ENCODE measurements around the gene PTGES3.
"Not testable (repeated sequence)": the region's sequence is repeated elsewhere in the genome, so short reads cannot be mapped to it uniquely, and the experiment has no call there.

Gene PTGES3

DNA sequence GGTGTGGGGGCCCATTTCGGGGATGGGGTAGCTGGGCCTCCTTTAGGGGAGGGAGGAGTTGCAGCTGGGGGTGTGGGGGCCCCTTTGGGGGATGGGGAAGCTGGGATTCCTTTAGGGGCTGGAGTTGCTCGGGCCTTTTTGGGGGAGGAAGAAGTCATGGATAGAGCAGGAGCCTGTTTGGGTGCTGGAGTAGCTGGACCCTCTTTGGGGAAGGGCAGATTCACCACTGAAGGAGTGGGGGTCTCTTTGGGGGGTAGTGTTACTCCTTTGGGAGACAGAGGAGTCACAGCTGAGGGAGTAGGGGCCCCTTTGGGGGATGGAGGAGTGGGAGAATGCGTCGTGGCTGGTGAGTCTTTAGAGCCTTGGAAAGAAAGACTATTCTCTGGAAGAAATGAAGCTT, 30.6 kb upstream of the PTGES3 start:
- DNase-seq (ENCODE audit: insufficient read length, low spot score), result no peak
- FAIRE-seq, result no peak
- TF ChIP-seq POLR2A (IDR thresholded peaks at IDR 0.05; ENCODE audit: low read depth, low read length), result no peak

DNA sequence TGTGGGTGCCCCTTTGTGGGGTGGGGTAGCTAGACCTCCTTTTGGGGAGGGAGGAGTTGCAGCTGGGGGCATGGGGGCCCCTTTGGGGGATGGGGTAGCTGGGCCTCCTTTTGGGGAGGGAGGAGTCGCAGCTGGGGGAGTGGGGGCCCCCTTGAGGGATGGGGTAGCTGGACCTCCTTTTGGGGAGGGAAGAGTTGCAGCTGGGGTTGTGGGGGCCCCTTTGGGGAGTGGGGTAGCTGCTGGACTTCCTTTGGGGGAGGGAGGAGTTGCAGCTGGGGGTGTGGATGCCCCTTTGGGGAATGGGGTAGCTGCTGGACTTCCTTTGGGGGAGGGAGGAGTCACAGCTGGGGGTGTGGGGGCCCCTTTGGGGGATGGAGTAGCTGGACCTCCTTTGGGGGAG, 30.1 kb upstream of the PTGES3 start:
- DNase-seq (ENCODE audit: insufficient read length, low spot score) (no peak), FAIRE-seq (no peak)
- TF ChIP-seq POLR2A (IDR thresholded peaks at IDR 0.05; ENCODE audit: low read depth, low read length), result no peak

DNA sequence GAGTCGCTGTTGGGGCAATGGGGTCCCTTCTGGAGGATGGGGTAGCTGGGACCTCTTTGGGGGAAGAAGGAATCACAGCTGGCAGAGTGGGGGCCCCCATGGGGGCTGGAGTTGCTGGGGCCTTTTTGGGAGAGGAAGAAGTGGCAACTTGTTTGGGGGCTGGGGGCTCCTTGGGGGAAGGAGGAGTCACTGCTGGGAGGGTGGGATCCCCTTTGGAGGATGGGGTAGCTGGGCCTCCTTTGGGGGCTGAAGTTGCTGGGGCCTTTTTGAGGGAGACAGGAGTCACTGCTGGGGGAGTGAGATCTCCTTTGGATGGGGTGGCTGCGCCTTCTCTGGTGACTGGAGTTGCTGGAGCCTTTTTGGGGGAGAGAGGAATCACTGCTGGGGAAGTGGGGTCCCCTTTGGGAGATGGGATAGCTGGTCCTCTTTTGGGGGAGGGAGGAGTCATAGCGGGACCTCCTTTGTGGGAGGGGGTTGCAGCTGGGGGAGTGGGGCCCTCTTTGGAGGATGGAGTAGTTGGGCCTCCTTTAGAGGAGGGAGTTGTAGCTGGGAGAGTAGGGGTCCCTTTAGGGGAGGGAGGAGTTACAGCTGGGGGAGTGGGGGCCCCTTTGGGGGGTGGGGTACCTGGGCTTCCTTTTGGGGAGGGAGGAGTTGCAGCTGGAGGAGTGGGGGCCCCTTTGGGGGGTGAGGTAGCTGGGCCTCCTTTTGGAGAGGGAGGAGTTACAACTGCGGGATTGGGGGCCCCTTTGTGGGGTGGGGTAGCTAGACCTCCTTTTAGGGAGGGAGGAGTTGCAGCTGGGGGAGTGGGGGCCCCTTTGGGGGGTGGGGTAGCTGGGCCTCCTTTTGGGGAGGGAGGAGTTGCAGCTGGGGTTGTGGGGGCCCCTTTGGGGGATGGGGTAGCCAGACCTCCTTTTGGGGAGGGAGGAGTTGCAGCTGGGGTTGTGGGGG, 29.1 kb upstream of the PTGES3 start:
- no peak for DNase-seq (ENCODE audit: insufficient read length, low spot score)
- TF ChIP-seq POLR2A (IDR thresholded peaks at IDR 0.05; ENCODE audit: low read depth, low read length), result no peak
- no peak for FAIRE-seq

DNA sequence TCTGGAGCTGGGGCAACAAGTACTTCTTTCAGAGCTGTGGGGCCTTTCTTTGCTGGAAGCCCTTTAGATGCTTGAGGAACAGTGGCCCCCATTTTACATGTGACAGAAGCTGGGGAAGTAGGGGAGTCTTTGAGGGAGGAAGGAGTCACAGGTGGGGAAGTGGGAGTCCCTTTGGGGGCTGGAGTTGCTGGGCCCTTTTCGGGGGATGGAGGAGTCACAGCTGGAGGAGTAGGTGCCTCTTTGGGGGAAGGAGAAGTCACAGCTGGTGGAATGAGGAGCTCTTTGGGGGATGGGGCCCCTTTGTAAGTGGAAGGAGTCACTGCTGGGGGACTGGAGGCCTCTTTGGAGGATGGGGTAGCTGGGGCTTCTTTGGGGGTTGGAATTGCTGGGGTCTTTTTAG, 28.4 kb upstream of the PTGES3 start:
- DNase-seq (ENCODE audit: insufficient read length, low spot score), result no peak
- no peak for FAIRE-seq
- no peak for TF ChIP-seq POLR2A (IDR thresholded peaks at IDR 0.05; ENCODE audit: low read depth, low read length)

DNA sequence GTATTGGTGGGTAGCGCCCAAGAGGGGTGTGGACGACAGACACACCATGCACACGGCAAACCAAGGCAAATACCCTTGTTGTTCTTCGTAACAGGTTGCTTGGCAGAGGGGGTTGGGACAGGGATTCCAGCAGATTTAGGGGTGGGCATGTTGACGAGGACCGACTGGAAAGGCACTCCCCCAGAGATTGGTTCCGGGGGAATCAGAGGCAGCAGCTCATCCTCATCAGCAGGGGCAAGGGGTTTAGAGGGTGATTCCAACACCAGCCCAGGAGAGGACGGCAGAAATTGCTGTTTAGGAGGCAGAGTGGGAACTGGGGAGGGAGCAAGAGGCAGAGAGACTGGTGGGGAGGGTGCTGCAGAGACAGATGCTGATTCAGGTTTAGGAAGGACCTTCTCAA, 27.7 kb upstream of the PTGES3 start:
- FAIRE-seq (no peak), DNase-seq (ENCODE audit: insufficient read length, low spot score) (no peak)
- TF ChIP-seq POLR2A (IDR thresholded peaks at IDR 0.05; ENCODE audit: low read depth, low read length), result no peak

DNA sequence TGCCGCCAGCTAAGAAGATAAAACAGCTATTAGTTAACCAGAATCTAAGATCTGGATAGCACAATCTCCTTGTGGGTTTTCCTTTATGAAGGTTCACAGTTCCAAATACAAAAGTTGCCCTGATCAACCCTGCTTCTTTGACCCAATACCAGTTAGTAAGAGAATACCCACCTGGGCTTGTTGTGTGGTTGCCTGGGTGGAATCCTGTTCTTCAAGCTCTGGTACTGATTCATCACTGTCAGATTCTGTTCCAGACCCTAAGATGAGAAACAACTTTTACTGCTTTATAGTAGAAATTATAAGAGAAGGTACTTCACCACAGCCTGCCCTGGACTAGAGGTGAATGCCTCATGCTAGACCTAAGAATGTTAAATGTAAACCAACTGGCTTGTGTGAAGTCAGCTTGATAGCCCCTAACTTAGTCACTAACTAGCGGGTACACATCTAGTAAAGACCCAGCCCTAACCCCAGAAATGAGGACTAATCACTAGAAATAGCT, 26.4 kb upstream of the PTGES3 start:
- FAIRE-seq (no peak), DNase-seq (ENCODE audit: insufficient read length, low spot score) (no peak)
- no peak for TF ChIP-seq POLR2A (IDR thresholded peaks at IDR 0.05; ENCODE audit: low read depth, low read length)

DNA sequence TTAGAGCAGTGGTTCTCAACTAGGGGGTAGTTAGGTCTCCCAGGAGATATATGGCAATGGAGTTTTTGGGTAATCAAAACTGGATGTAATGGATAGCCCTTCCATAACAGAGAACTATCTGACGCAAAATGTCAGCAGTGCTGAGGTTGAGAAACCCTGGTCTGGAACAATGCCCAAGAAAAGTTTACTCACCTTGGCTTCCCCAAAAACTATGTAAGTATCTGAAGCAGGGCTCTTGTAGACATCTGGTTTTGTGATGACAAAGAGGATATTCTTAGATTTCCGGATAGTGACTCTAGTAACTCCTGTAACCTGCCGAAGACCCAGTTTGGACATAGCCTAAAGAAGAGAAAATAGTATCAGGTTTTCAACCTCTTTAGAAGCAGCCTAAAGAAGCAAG, 25.3 kb upstream of the PTGES3 start:
- DNase-seq (ENCODE audit: insufficient read length, low spot score) (no peak), FAIRE-seq (no peak)
- no peak for TF ChIP-seq POLR2A (IDR thresholded peaks at IDR 0.05; ENCODE audit: low read depth, low read length)

DNA sequence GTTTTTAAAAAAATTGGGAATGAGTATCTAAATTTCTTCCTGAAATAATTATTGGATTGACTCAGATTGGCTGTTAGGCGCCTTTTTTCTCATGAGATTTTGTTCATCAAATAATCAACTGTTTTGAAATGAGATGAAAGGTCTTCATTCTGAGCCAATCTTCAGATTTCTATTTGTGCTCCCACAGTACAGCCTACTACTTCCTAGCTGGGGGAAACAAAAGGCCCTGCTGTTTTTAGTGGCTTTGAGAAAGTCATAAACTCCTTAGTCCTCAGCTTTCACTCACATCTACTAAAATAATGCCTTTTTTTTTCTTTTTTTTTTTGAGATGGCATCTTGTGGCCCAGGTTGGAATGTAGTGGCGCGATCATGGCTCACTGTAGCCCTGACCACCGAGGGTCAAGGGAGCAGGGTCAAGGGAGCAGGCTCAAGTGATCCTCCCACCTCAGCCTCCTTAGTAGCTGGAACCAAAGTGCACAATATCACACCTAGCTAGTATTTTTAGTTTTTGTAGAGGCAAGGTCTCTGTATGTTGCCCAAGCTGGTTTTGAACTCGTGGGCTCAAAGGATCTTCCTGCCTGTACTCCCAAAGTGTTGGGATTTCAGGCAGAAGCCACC, 21.8 kb upstream of the PTGES3 start:
- no peak for DNase-seq (ENCODE audit: insufficient read length, low spot score)
- TF ChIP-seq POLR2A (IDR thresholded peaks at IDR 0.05; ENCODE audit: low read depth, low read length), result no peak
- no peak for FAIRE-seq

DNA sequence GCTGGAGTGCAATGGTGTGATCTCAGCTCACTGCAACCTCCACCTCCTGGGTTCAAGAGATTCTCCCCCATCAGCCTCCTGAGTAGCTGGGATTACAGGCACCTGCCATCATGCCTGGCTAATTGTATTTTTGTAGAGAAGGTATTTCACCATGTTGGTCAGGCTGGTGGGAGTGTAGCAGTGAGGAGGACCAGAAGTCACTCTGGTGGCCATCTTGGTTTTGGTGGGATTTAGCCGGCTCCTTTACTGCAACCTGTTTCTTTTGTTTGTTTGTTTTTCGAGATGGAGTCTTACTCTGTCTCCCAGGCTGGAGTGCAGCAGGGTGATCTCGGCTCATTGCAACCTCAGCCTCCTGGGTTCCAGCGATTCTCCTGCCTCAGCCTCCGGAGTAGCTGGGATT, 16.4 kb upstream of the PTGES3 start:
- not testable (repeated sequence) for DNase-seq (ENCODE audit: insufficient read length, low spot score); FAIRE-seq

DNA sequence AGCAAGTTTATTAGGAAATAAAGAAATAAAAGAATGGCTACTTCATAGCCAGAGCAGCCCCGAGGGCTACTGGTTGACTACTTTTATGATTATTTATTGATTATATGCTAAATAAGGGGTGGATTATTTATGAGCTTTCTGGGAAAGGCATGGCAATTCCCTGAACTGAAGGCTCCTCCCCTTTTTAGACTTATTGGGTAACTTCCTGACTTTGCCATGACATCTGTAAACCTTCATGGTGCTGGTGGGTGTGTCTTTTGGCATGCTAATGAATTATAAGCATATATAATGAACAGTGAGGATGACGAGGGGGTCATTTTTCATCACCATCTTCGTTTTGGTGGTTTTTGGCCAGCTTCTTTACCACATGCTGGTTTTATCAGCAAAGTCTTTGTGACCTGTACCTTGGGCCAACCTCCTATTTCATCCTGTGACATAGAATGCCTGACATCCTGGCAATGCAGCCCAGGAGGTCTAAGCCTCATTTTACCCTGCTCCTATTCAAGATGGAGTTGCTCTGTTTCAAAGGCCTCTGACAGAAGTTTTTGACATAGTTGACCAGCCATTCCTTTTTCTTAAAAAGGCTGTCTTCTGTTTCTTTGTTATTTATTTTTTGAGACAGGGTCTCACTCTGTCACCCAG, 11.1 kb upstream of the PTGES3 start:
- DNase-seq (ENCODE audit: insufficient read length, low spot score), result no peak
- no peak for FAIRE-seq
- no peak for TF ChIP-seq POLR2A (IDR thresholded peaks at IDR 0.05; ENCODE audit: low read depth, low read length)

DNA sequence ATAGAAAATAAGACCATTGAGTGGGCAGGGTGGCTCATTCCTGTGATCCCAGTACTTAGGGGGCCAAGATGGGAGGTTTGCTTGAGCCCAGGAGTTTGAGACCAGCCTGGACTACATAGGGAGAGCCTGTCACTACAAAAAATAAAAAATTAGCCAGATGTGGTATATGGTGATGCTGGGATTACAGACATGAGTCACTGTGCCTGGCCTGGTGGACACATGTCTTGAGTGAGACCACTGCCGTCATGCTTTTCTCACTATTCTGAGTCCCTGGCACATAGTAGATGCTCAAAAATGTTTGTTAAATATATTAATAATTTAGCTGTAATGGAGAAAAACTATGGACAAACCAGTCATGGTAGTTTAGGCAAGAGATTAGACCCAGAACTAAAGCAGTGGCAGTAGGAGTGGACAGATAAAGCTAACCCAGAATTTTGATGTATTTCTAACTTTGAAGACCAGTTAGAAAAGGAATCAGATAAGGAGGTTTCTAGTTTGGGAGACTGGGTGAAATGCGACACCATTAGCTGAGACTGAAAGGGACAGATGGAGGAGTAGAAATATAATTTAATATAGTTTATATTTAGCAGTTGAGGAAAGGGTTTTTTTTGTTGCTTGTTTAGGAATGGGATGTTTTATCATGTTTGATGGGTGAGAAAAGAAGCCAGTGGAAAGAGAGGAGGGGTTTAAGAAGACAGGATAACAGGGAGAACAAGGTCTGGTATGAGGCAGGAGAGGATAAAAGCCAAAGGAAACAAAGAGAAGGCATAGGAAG, 7.4 kb upstream of the PTGES3 start:
- FAIRE-seq (no peak), DNase-seq (ENCODE audit: insufficient read length, low spot score) (no peak)
- no peak for TF ChIP-seq POLR2A (IDR thresholded peaks at IDR 0.05; ENCODE audit: low read depth, low read length)

DNA sequence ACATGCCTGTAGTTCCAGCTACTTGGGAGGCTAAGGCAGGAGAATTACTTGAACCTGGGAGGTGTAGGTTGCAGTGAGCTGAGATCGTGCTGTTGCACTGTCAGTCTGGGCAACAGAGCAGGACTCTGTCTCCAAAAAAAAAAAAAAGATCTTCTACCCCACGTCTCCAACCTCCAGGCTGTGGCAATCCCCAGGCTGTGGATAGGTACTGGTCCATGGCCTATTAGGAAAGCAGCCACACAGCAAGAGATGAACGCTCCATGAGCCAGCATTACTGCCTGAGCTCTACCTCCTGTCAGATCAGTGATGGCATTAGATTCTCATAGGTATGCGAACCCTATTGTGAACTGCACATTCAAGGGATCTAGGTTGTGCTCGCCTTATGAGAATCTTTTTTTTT, 6.1 kb upstream of the PTGES3 start:
- no peak for DNase-seq (ENCODE audit: insufficient read length, low spot score)
- TF ChIP-seq POLR2A (IDR thresholded peaks at IDR 0.05; ENCODE audit: low read depth, low read length), result no peak
- FAIRE-seq, result no peak

DNA sequence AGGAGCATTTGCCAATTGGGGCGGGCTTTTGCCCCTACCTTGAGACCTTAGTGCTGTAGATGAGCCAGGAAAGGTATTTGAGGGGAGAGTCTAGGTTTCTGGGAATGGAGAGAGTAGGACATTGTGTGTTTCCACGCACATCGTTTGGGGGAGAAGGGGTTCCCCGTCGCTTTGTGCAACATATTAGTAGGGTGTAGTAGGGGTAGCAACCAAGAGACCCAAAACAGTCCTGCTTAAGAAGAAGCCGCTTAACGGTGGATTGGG, 694 bp upstream of the PTGES3 start:
- DNase-seq (ENCODE audit: insufficient read length, low spot score), result no peak
- no peak for FAIRE-seq
- TF ChIP-seq POLR2A (IDR thresholded peaks at IDR 0.05; ENCODE audit: low read depth, low read length), result no peak
